Epithelial cell of proximal tubule (primary cell): ENCODE results near the gene HOXA6. TPM values are rescaled to one million over a fixed set of nuclear protein-coding genes. Genes with fewer than 3 reads are reported as not detected.

ENCODE experiments used
- DNase-seq: peaks from one replicate; pipeline ENCODE4 v3.0.0-alpha.2; 2011; ENCODE audit warnings: low read depth
- H3K4me3 ChIP-seq: 2 replicates; pipeline ENCODE4 v1.5.1; 2011; ENCODE audit warnings: low read depth, mild to moderate bottlenecking, low read length
- CTCF ChIP-seq: conservative IDR thresholded peaks from 2 replicates; pipeline ENCODE4 v1.5.1; 2012; ENCODE audit warnings: low read depth, mild to moderate bottlenecking, low read length
- total RNA-seq: library from RNA; depleted of rRNA; stranded (reverse); fragments of >200 nt; gene quantifications from 2 replicates; pipeline ENCODE4 v1.2.3, GENCODE V29; 2015

Gene HOXA6
- total RNA-seq, 1 donor from 2014 or later = 5.7 TPM

- H3K4me3 ChIP-seq = peak overlapping the region; percentile 96
- TF ChIP-seq CTCF = no peak
- DNase-seq = no peak
These were observed 48.8 kb downstream of the HOXA6 start for GRCh38 chr7:27098578-27099451.

GRCh38 chr7:27097686-27098577 is 49.6 kb downstream of the HOXA6 start:
- peak; percentile 2 for TF ChIP-seq CTCF
- H3K4me3 ChIP-seq = peak overlapping the region; percentile 96
- DNase-seq = no peak

GRCh38 chr7:27096768-27097514 is 50.6 kb downstream of the HOXA6 start:
- no peak for TF ChIP-seq CTCF
- peak overlapping the region; percentile 96 for H3K4me3 ChIP-seq
- no peak for DNase-seq

- no peak for DNase-seq
- H3K4me3 ChIP-seq = peak within 1 kb of the TSS; percentile 96
- TF ChIP-seq CTCF = no peak
These were observed 51.4 kb downstream of the HOXA6 start, which contains the start of gene HOXA1 for GRCh38 chr7:27095897-27096767. HOXA1 (minus strand) TSS chr7:27096000; CDS start chr7:27095912, 88 bp downstream.

Other genes with a start within 250 kb of the HOXA6 start
- 5.7 and 7.1 TPM in 2 replicates for gene HOXA1, start 51.8 kb downstream of the HOXA6 start, total RNA-seq
- 0.69 and 2.0 TPM in 2 replicates for gene HOXA2, start 45.1 kb downstream of the HOXA6 start, total RNA-seq
- 9.2 and 14.6 TPM in 2 replicates for gene HOXA4, start 17.0 kb downstream of the HOXA6 start, total RNA-seq
- 20.1 and 47.6 TPM in 2 replicates for gene HOXA5, start 4.1 kb downstream of the HOXA6 start, total RNA-seq
- gene HOXA3, start 4.8 kb upstream of the HOXA6 start, total RNA-seq = 14.4 and 33.2 TPM in 2 replicates
- gene HOXA7, start 8.9 kb upstream of the HOXA6 start, total RNA-seq = 21.4 and 27.9 TPM in 2 replicates
- 82.4 and 104 TPM in 2 replicates for gene HOXA9, start 17.8 kb upstream of the HOXA6 start, total RNA-seq
- gene HOXA10, start 26.5 kb upstream of the HOXA6 start, total RNA-seq = 36.7 and 51.7 TPM in 2 replicates
- gene HOXA11, start 37.5 kb upstream of the HOXA6 start, total RNA-seq = 10.7 and 12.5 TPM in 2 replicates
- gene HOXA13, start 52.3 kb upstream of the HOXA6 start, total RNA-seq = not detected in 2 replicates
- not detected in 2 replicates for gene EVX1, start 95.0 kb upstream of the HOXA6 start, total RNA-seq